ENCODE results near the gene CNP. TPM values are rescaled to one million over a fixed set of nuclear protein-coding genes. Genes with fewer than 3 reads are reported as not detected.
"Not testable (repeated sequence)": the region's sequence is repeated elsewhere in the genome, so short reads cannot be mapped to it uniquely, and the experiment has no call there.

The CNP gene
- polyA plus RNA-seq, 1 donor: 47.6 TPM

DNA sequence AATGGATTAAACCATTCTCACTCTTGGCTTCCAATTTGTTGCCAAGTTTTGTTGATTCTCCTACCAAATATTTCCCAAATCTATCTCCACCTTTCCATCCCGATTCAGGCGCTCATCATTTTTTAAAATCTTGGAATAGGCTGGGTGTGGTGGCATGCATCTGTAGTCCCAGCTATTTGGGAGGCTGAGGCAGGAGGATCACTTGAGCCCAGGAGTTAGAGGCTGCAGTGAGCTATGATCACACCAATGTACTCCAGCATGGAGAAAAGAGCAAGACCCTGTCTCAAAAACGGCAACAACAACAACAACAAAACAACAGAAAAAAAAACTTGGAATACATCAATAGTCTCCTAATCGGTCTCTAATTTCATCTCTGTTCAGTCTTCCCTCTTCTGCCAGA lies 52.4 kb downstream of the CNP start:
- H3K4me3 ChIP-seq (ENCODE audit: low read length): no peak overlapping the region
- no peaks in the 10 kb centered on the region for H3K27me3 ChIP-seq (ENCODE audit: control insufficient read depth, insufficient read depth, low read length)
- no peaks in the 10 kb centered on the region for H3K9me3 ChIP-seq (ENCODE audit: control insufficient read depth, low read depth, low read length)
- DNase-seq: no peak
- no peak overlapping the region for H3K27ac ChIP-seq (ENCODE audit: low read length)
- peaks cover 17% of the 10 kb centered on the region for H3K4me1 ChIP-seq (ENCODE audit: control insufficient read depth, insufficient read depth, low read length)
- WGBS (ENCODE audit: insufficient coverage, low lambda C conversion rate): 100% methylated on average over 1 of the region's 4 CpGs
- H3K36me3 ChIP-seq (ENCODE audit: control insufficient read depth, insufficient read depth, low read length): peaks cover 19% of the 10 kb centered on the region

DNA sequence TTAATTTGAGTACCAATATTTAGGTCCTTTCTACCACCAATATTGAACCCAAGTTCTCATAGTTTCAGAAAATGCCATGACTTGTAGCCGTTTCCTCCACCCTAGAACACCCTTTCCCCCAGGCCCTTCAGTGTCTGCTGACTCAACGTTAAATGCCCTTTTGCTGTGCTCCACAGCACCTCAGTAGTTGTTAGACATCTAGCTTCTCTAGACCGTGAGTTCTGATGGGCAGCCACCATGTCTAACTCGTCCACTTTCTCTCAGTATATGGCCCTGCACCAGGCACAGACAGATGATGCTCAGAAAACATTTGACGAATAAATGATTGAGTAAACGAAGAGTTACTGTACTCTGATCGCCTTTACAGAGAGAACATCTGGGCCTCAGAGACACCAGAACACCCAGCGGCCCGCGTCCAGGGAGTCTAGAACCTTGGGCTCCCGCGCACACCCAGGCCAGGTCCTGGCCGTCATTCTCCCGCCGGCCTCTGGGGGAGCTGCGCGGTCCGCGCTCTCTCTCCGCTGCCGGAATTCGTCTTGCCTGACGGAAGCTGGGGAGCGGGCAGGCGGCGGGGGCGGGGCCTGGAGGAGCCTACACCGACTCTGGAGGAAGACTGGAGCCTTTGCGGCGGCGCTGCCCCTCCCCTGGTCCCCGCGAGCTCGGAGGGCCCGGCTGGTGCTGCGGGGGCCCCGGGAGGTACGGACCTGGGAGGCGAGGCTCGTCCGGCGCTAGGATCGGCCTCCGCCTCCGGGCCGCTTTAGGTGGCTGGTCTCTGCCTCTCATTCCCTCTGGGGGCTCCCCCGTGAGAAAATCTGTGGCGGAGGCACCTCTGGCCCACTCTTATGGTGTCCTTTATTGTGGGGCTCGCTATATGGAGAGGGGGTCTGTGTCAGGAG lies 53.2 kb downstream of the CNP start, which contains the start of gene NKIRAS2:
Gene NKIRAS2 (plus strand): TSS at position 582 of the 896 bp plus-strand sequence. CDS start 1,488 bp downstream, outside the sequence.
- WGBS (ENCODE audit: insufficient coverage, low lambda C conversion rate): no CpG with 5 or more reads among the region's 49 CpGs
- DNase-seq: peak; percentile 90 to 94
- H3K4me1 ChIP-seq (ENCODE audit: control insufficient read depth, insufficient read depth, low read length): peaks cover 24% of the 10 kb centered on the region
- peak within 1 kb of the TSS; percentile 87 for H3K4me3 ChIP-seq (ENCODE audit: low read length)
- H3K27ac ChIP-seq (ENCODE audit: low read length): peak within 1 kb of the TSS; percentile 79
- H3K36me3 ChIP-seq (ENCODE audit: control insufficient read depth, insufficient read depth, low read length): peaks cover 24% of the 10 kb centered on the region
- no peaks in the 10 kb centered on the region for H3K9me3 ChIP-seq (ENCODE audit: control insufficient read depth, low read depth, low read length)
- H3K27me3 ChIP-seq (ENCODE audit: control insufficient read depth, insufficient read depth, low read length): no peaks in the 10 kb centered on the region

DNA sequence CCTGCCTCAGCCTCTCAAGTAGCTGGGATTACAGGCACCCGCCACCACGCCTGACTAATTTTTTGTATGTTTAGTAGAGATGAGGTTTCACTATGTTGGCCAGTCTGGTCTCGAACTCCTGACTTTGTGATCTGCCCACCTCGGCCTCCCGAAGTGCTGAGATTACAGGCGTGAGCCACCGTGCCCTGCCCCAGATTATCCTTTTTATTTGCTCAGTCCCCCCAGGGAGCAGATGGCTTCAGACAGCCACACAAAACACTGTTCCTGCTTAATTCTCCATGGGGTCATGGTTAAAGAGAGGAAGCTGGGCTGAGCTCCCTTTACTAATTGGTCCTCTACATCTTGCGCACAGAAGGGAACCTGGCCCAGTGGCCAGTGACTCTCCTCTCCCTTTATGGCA lies 54.2 kb downstream of the CNP start:
- H3K27ac ChIP-seq (ENCODE audit: low read length): not testable (repeated sequence)

DNA sequence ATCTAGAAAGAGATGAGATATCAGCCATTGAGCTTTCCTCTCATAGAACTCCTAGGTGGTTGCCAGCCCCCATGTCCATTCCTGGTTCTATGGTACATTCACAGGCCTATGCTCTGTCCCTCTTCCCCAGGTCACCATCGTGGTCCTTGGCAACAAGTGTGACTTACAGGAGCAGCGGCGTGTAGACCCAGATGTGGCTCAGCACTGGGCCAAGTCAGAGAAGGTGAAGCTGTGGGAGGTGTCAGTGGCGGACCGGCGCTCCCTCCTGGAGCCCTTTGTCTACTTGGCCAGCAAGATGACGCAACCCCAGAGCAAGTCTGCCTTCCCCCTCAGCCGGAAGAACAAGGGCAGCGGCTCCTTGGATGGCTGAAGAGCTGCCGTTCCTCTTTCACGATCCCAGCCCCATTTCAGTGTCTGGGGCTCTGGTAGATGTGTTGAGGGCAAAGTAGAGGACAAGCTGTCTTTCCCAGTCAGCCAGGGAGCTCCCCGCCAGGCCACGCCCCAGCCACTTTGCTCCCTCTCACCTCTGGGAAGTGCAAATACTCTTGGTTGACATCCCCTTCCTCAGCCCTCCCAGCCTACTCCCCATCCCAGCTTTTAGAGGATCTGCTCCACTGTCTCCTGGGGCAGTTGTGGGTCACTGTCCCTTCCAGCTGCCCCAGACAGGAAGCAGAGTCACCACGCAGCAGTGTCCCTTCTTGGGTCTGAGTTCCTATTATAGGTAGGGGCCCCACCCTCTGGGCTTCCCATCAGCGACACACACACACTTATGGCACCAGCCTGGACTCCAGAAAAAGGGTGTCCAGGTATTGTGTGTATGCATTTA lies 57.1 kb downstream of the CNP start:
- Histone ChIP-seq H3K27me3 (ENCODE audit: control insufficient read depth, insufficient read depth, low read length) (no peaks in the 10 kb centered on the region), H3K4me1 (ENCODE audit: control insufficient read depth, insufficient read depth, low read length) (peaks cover 21% of the 10 kb centered on the region), H3K9me3 (ENCODE audit: control insufficient read depth, low read depth, low read length) (no peaks in the 10 kb centered on the region), H3K36me3 (ENCODE audit: control insufficient read depth, insufficient read depth, low read length) (peaks cover 26% of the 10 kb centered on the region), H3K4me3 (ENCODE audit: low read length) (no peak overlapping the region), H3K27ac (ENCODE audit: low read length) (no peak overlapping the region)
- no peak for DNase-seq
- WGBS (ENCODE audit: insufficient coverage, low lambda C conversion rate): 72% methylated on average over 2 of the region's 15 CpGs

More for the DNA sequence above, 54.2 kb downstream of the CNP start:
- Histone ChIP-seq H3K4me1 (ENCODE audit: control insufficient read depth, insufficient read depth, low read length) (peaks cover 31% of the 10 kb centered on the region), H3K36me3 (ENCODE audit: control insufficient read depth, insufficient read depth, low read length) (peaks cover 26% of the 10 kb centered on the region), H3K4me3 (ENCODE audit: low read length) (peak overlapping the region; percentile 87)
- not testable (repeated sequence) for H3K9me3 ChIP-seq (ENCODE audit: control insufficient read depth, low read depth, low read length); H3K27me3 ChIP-seq (ENCODE audit: control insufficient read depth, insufficient read depth, low read length); DNase-seq
- WGBS (ENCODE audit: insufficient coverage, low lambda C conversion rate): 100% methylated on average over 1 of the region's 8 CpGs

DNA sequence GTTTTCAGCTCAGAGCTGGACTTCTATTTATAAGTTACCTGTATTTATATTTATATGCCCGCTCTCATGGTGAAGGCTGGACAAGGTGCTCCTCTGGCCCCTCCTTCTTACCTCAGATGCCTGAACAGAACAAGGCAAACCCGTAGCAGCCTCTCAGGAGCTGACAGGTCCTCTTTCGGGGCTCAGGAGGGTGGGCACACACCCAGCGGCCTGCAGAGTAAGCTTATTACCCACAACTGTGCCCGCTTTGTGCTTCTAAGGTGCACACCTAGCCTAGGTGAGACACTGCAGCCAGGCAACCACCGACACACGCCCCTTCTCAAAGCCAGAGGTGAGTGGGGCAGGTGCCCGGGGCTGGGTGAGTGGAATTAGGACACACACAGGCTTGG lies 58.6 kb downstream of the CNP start:
- Histone ChIP-seq H3K9me3 (ENCODE audit: control insufficient read depth, low read depth, low read length) (no peaks in the 10 kb centered on the region), H3K4me3 (ENCODE audit: low read length) (no peak overlapping the region), H3K36me3 (ENCODE audit: control insufficient read depth, insufficient read depth, low read length) (peaks cover 26% of the 10 kb centered on the region), H3K27me3 (ENCODE audit: control insufficient read depth, insufficient read depth, low read length) (no peaks in the 10 kb centered on the region), H3K27ac (ENCODE audit: low read length) (no peak overlapping the region), H3K4me1 (ENCODE audit: control insufficient read depth, insufficient read depth, low read length) (peaks cover 21% of the 10 kb centered on the region)
- no CpG with 5 or more reads among the region's 8 CpGs for WGBS (ENCODE audit: insufficient coverage, low lambda C conversion rate)
- DNase-seq: no peak

DNA sequence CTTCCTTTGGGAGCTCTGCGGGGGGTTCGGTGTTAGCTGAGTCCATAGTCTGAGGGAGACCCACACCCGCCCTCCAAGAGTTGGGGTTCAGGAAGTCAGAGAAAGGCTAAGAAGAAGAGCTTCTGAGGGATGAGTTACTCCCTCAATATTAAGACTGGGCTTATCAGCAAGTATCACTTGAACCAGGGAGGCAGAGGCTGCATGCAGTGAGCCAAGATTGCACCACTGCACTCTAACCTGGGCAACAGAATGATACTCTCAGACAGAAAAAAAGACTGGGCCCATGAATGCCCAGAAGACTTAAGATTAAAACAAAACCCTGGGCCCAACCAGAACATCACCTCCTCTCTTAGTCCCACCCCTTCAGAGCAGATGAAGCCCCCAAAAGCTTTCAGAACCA lies 59.3 kb downstream of the CNP start:
- Histone ChIP-seq H3K9me3 (ENCODE audit: control insufficient read depth, low read depth, low read length) (no peaks in the 10 kb centered on the region), H3K27me3 (ENCODE audit: control insufficient read depth, insufficient read depth, low read length) (no peaks in the 10 kb centered on the region), H3K4me1 (ENCODE audit: control insufficient read depth, insufficient read depth, low read length) (peaks cover 18% of the 10 kb centered on the region), H3K36me3 (ENCODE audit: control insufficient read depth, insufficient read depth, low read length) (peaks cover 26% of the 10 kb centered on the region), H3K4me3 (ENCODE audit: low read length) (no peak overlapping the region), H3K27ac (ENCODE audit: low read length) (no peak overlapping the region)
- no CpG with 5 or more reads among the region's 3 CpGs for WGBS (ENCODE audit: insufficient coverage, low lambda C conversion rate)
- no peak for DNase-seq

DNA sequence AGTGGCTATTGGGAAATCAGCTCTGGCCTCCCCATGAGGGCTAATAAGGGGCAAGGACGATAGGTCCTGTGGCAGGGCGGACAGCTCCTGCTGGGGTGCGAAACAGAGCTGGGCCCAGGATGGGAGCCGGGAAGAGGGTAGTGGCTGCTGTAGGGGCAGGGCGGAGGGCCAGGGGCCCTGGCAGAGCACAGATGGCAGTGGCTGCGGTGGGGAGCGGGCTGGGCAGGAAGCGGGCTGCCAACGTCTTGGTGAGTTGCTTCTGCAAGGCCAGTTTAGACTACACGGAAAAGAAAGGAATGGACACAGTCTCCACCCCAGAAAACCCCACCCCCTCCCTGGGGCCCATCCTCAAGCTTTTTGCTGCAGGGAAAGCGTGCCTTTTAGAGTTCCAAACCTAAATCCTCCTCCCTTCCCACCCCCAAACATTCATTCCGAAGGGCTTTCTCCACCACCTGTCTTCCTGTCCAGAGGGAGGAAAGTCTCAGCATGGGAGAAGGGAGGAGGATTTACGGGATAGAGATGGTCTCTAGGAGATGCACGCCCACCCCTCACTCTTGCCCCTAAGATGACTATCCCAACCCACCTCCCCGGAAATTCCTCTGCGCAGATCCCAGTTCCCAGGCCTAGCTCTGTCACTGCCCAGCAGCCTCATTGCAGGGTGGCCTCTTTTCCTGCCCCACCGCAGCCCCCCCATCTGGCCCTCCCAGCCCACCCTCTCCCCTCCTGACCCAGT lies 60.4 kb downstream of the CNP start:
- Histone ChIP-seq H3K27me3 (ENCODE audit: control insufficient read depth, insufficient read depth, low read length) (no peaks in the 10 kb centered on the region), H3K9me3 (ENCODE audit: control insufficient read depth, low read depth, low read length) (no peaks in the 10 kb centered on the region), H3K4me3 (ENCODE audit: low read length) (no peak overlapping the region), H3K36me3 (ENCODE audit: control insufficient read depth, insufficient read depth, low read length) (peaks cover 26% of the 10 kb centered on the region), H3K27ac (ENCODE audit: low read length) (no peak overlapping the region), H3K4me1 (ENCODE audit: control insufficient read depth, insufficient read depth, low read length) (peaks cover 17% of the 10 kb centered on the region)
- no peak for DNase-seq
- WGBS (ENCODE audit: insufficient coverage, low lambda C conversion rate): no CpG with 5 or more reads among the region's 17 CpGs

Other genes with a start within 250 kb of the CNP start
- gene HAP1, start 232.2 kb upstream of the CNP start, polyA plus RNA-seq: 0.39 TPM
- gene JUP, start 180.1 kb upstream of the CNP start, polyA plus RNA-seq: 172 TPM
- 15.4 TPM for gene P3H4, start 154.8 kb upstream of the CNP start, polyA plus RNA-seq
- 43.2 TPM for gene FKBP10, start 153.8 kb upstream of the CNP start, polyA plus RNA-seq
- 36.7 TPM for gene NT5C3B, start 130.6 kb upstream of the CNP start, polyA plus RNA-seq
- gene KLHL10, start 129.0 kb upstream of the CNP start, polyA plus RNA-seq: 0.06 TPM
- gene KLHL11, start 101.4 kb upstream of the CNP start, polyA plus RNA-seq: 5.6 TPM
- 99.7 TPM for gene ACLY, start 47.8 kb upstream of the CNP start, polyA plus RNA-seq
- gene ODAD4, start 36.2 kb upstream of the CNP start, polyA plus RNA-seq: 0.87 TPM
- 93.0 TPM for gene DNAJC7, start 50.6 kb downstream of the CNP start, polyA plus RNA-seq
- gene NKIRAS2, start 53.3 kb downstream of the CNP start, polyA plus RNA-seq: 42.8 TPM
- gene C17orf113, start 83.8 kb downstream of the CNP start, polyA plus RNA-seq: 2.4 TPM
- 1.4 TPM for gene ZNF385C, start 131.7 kb downstream of the CNP start, polyA plus RNA-seq
- 11.8 TPM for gene DHX58, start 145.9 kb downstream of the CNP start, polyA plus RNA-seq
- gene KAT2A, start 154.6 kb downstream of the CNP start, polyA plus RNA-seq: 49.1 TPM
- gene HSPB9, start 156.0 kb downstream of the CNP start, polyA plus RNA-seq: 0.40 TPM
- gene RAB5C, start 188.2 kb downstream of the CNP start, polyA plus RNA-seq: 182 TPM
- 0.36 TPM for gene KCNH4, start 214.3 kb downstream of the CNP start, polyA plus RNA-seq
- gene HCRT, start 218.7 kb downstream of the CNP start, polyA plus RNA-seq: 0.13 TPM
- 30.1 TPM for gene GHDC, start 227.7 kb downstream of the CNP start, polyA plus RNA-seq